Neutrophil (primary cell): ENCODE results near the gene MEG3.

ENCODE experiments used
- H3K27ac ChIP-seq: fragments of 200-600 bp; sonication (generic); 2 replicates; pipeline ENCODE4 v1.5.1; 2016; ENCODE audit warnings: mild to moderate bottlenecking, moderate library complexity
- H3K27me3 ChIP-seq: fragments of 200-600 bp; sonication (generic); 2 replicates; pipeline ENCODE4 v1.6.0; 2016; ENCODE audit warnings: mild to moderate bottlenecking
- H3K36me3 ChIP-seq: fragments of 200-600 bp; sonication (generic); 2 replicates; pipeline ENCODE4 v1.5.1; 2017
- H3K4me1 ChIP-seq, 2 experiments: fragments of 200-600 bp in 1 of 2; sonication (generic) in 1 of 2; 1 replicate in 1 of 2; 2 replicates in 1 of 2; pipeline versions ENCODE4 v1.5.1 to v1.6.1; 2013 to 2016; ENCODE audit warnings: low read depth in 1 of 2, low read length in 1 of 2, mild to moderate bottlenecking in 1 of 2, moderate library complexity in 1 of 2; ENCODE audit not compliant: control insufficient read depth in 1 of 2, insufficient read depth in 1 of 2
- H3K4me3 ChIP-seq, 2 experiments: fragments of 200-600 bp in 1 of 2; sonication (generic) in 1 of 2; 1 replicate in 1 of 2; 2 replicates in 1 of 2; pipeline ENCODE4 v1.5.1; 2013 to 2016; ENCODE audit warnings: low read depth in 1 of 2, low read length in 1 of 2, mild to moderate bottlenecking in 1 of 2, moderate library complexity in 1 of 2
- H3K9me3 ChIP-seq: fragments of 200-600 bp; sonication (generic); 2 replicates; pipeline ENCODE4 v1.5.1; 2016
- CTCF ChIP-seq: fragments of 200-600 bp; sonication (generic); IDR thresholded peaks from 2 replicates; pipeline ENCODE4 v1.5.1; 2016; ENCODE audit warnings: antibody characterized with exemption

Gene MEG3

DNA sequence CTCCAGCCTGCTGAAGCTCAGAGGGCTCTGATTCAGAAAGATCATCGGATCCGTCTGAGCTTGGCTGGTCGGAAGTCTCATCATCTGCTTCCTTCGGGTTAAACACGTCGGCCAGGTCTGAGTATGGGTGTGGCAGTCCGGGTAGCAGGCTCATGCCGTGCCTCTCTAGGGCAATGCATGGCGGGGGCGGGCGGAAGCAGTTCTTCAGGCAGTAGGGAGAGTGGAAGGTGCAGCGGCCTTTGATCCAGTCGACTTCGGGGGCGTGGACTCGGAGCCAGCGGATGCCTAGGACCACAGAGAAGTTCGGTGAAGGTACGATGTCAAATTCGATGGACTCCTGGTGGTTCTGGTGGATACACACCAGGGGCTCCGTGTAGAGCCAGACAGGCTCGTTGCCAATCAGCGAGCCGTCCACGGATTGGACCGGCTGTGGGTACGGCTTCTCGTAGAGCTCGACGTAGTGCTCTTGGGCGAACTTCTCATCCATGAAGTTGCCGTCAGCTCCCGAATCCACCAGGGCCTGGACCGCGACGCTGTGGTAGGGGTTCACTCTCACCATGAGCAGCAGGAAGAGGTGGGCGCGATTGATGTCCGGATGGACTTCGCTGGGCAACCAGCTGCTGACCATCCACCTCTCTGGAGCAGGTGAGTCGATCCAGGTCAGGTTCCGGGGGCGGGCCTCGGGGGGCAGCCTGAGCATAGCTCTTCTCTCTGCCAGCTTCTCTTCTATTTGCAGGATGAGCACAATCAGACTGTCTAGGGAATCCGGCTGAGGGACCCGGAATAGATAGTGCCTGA, 57.3 kb downstream of the MEG3 start:
- Histone ChIP-seq H3K4me3 (no peak overlapping the region), H3K9me3 (no peaks in the 10 kb centered on the region), H3K27me3 (peaks cover 13% of the 10 kb centered on the region), H3K27ac (no peak overlapping the region), H3K36me3 (no peaks in the 10 kb centered on the region), H3K4me1 (no peaks in the 10 kb centered on the region)
- no peak for TF ChIP-seq CTCF

DNA sequence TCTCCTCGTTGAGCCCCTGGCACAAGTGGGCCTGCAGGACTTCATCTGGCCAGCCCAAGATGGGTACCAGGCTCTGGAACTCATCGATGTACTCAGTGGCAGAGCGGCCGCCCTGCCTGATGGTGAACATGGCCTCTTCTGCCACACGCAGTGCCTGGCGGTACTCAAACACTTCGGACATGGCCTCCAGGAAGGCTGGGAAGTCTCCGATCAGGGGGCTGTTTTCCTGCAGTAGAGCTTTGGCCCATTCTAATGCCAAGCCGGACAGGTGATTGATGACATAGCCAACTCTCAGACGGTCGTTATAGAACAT, 57.8 kb downstream of the MEG3 start:
- Histone ChIP-seq H3K9me3 (no peaks in the 10 kb centered on the region), H3K4me1 (no peaks in the 10 kb centered on the region), H3K36me3 (no peaks in the 10 kb centered on the region), H3K4me3 (no peak overlapping the region), H3K27ac (no peak overlapping the region), H3K27me3 (peaks cover 13% of the 10 kb centered on the region)
- no peak for TF ChIP-seq CTCF

- no peak overlapping the region for H3K27ac ChIP-seq
- TF ChIP-seq CTCF: no peak
- H3K4me1 ChIP-seq: no peaks in the 10 kb centered on the region
- H3K9me3 ChIP-seq: no peaks in the 10 kb centered on the region
- H3K4me3 ChIP-seq: no peak overlapping the region
- H3K27me3 ChIP-seq: peaks cover 13% of the 10 kb centered on the region
- H3K36me3 ChIP-seq: no peaks in the 10 kb centered on the region
These were observed 58.5 kb downstream of the MEG3 start for GRCh38 chr14:100884456-100884855.

DNA sequence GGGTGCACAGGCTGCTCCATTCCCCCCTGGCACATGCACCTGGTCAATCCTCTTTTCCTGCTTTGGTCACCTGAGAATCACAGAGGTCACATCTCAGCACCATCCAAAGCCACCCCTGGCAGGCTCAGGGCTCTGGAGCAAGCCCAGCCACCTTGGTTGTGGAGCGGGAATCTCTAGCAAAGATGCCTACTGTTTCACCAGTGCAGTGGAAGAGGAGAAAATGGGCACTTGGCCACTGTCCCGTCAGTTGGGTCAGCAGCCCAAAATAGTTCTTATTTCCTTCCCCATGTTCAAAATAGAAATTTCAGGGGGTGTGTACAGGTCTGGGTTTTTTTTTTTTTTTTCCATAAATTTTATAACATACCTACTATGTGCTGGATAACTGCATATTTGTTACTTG, 59.3 kb downstream of the MEG3 start:
- no peaks in the 10 kb centered on the region for H3K9me3 ChIP-seq
- no peaks in the 10 kb centered on the region for H3K36me3 ChIP-seq
- no peaks in the 10 kb centered on the region for H3K4me1 ChIP-seq
- H3K4me3 ChIP-seq: no peak overlapping the region
- peaks cover 13% of the 10 kb centered on the region for H3K27me3 ChIP-seq
- no peak overlapping the region for H3K27ac ChIP-seq
- TF ChIP-seq CTCF: no peak

GRCh38 chr14:100885617-100886016, 59.7 kb downstream of the MEG3 start:
- H3K27me3 ChIP-seq: peaks cover 13% of the 10 kb centered on the region
- H3K9me3 ChIP-seq: no peaks in the 10 kb centered on the region
- H3K27ac ChIP-seq: no peak overlapping the region
- no peak for TF ChIP-seq CTCF
- H3K4me1 ChIP-seq: no peaks in the 10 kb centered on the region
- H3K4me3 ChIP-seq: no peak overlapping the region
- H3K36me3 ChIP-seq: no peaks in the 10 kb centered on the region
